Astrocyte of the spinal cord (primary cell): ENCODE measurements around the gene SERPINA10.

ENCODE experiments used
- DNase-seq: peaks from one replicate; pipeline ENCODE4 v3.0.0; 2011; ENCODE audit warnings: low read depth, low spot score
- H3K4me3 ChIP-seq: 2 replicates; pipeline ENCODE4 v1.5.1; 2011; ENCODE audit warnings: low read depth, mild to moderate bottlenecking, low read length, moderate library complexity
- in situ Hi-C: cut with HindIII; loops from 2 replicates; pipeline ENCODE4 v1.10.0; 2017; ENCODE audit warnings: low sequenced_read_pairs
- TF ChIP-seq, protein P1 (sequence below): IDR thresholded peaks from 2 replicates; pipeline ENCODE4 v1.5.1; 2012; ENCODE audit warnings: low read depth, mild to moderate bottlenecking, low read length, inconsistent platforms

SERPINA10 gene

DNA sequence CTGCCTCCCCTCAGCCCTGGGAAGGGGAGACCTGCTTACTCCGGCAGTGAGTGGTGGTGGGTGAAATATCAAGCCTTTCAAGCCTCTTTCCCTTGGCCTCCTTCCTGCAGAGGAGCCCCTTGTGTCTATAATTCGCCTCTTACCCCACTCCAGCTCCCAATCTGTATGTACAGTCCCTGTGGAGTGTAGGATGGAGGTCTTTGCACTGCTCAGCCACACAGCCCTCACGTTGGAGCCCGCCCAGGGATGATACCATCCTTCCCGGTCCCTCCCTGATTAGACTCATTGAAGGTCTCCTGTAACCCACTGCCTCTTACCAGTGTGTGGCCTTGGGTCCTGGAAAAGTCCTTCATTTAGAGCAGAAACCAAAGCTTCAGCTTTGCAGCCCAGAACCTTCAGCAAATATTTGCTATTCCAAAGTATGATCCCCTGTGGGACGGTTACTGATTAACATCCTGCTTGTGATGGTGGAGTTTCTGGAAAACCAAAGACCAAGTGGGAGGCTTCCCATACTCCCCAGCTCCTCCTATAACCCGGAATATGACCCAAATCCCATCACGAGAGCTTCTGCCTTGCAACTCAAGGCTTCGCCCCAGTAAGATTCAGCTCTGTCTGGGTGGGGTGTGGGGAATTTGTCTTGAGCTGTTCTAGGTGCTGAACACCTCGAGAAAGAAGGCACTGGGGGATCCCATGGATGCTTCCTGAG lies at the start of gene SERPINA10:
SERPINA10 (minus strand) TSS at position 397 of the 706 bp plus-strand sequence. CDS start 2,675 bp downstream, outside the sequence.
- in situ Hi-C loops: no loop called here
- TF ChIP-seq, protein P1, sequence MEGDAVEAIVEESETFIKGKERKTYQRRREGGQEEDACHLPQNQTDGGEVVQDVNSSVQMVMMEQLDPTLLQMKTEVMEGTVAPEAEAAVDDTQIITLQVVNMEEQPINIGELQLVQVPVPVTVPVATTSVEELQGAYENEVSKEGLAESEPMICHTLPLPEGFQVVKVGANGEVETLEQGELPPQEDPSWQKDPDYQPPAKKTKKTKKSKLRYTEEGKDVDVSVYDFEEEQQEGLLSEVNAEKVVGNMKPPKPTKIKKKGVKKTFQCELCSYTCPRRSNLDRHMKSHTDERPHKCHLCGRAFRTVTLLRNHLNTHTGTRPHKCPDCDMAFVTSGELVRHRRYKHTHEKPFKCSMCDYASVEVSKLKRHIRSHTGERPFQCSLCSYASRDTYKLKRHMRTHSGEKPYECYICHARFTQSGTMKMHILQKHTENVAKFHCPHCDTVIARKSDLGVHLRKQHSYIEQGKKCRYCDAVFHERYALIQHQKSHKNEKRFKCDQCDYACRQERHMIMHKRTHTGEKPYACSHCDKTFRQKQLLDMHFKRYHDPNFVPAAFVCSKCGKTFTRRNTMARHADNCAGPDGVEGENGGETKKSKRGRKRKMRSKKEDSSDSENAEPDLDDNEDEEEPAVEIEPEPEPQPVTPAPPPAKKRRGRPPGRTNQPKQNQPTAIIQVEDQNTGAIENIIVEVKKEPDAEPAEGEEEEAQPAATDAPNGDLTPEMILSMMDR: no peak
- no peak within 1 kb of the TSS for H3K4me3 ChIP-seq
- DNase-seq: no peak

GRCh38 chr14:94342334-94342934 lies 49.4 kb upstream of the SERPINA10 start:
- TF ChIP-seq, protein P1: no peak
- H3K4me3 ChIP-seq: no peak overlapping the region
- in situ Hi-C loops: no loop called here
- peak; percentile 100 for DNase-seq

DNA sequence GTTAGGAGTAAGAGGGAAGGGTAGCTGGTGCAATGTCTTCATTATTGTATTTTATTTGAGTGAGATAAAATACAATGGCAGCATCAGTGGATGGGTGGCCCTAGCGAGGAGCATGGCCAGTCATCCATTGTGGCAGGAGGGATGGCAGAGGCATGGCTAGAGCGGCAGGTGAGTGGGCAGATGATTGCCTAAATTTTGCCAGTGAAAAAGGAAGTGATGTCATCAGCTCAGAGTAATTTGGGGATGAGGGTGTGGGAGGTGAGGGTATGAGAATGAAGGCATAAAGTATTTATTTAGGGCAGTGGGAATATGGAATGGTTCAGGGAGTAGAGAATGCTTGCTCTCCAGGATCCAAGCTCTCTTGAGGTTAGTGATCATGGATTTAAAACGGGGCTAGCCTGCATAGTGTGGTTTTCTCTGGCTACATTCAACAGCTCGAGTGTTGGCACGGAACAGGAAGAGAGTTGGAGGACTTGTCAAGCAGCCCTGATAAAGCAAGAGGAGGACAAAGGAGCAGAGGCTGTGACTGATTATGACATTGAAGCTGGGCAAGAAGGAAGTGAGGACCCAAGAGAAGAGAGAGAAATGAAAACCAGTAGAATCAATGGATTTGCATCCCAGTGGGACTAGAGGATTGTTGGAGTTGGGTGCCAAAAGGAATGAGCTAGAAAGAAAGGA lies 48.7 kb upstream of the SERPINA10 start:
- in situ Hi-C loops: no loop called here
- TF ChIP-seq, protein P1: no peak
- DNase-seq: no peak
- no peak overlapping the region for H3K4me3 ChIP-seq

- no peak overlapping the region for H3K4me3 ChIP-seq
- in situ Hi-C loops: no loop called here
- TF ChIP-seq, protein P1: no peak
- no peak for DNase-seq
These were observed 47.5 kb upstream of the SERPINA10 start for GRCh38 chr14:94340533-94340932.

DNA sequence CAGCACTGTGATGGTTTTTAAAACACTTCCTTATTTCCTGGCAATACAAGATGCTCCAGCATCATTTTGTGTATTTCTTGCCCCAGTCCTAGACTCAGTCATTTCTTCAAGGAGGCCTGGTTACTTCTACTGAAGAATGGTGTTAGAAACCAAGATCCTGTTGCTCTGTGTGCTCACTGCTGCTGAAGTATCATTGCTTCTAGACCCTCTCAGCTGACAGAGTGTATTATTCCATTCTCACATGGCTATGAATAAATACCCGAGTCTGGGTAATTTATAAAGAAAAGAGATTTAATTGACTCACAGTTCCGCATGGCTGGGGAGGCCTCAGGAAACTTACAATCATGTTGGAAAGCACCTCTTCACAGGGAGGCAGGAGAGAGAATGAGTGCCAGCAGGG lies 45.0 kb upstream of the SERPINA10 start:
- in situ Hi-C loops: no loop called here
- DNase-seq: no peak
- H3K4me3 ChIP-seq: no peak overlapping the region
- TF ChIP-seq, protein P1: no peak

DNA sequence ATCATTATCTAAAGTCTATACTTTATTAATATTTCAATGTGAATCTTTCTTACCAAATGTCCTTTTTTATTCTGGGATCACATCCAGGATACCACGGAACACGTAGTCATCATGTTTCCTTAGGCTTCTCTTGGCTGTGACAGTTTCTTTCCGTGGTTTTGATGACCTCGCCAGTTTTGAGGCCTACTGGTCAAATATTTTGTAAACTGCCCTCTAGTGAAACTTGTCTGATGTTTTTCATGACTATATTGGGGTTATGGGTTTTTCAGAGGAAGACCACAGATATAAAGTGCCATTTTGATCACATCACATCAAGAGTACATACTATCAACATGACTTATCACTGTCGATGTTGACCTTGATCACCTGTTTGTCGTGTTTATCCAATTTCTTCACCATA lies 44.2 kb upstream of the SERPINA10 start:
- in situ Hi-C loops: no loop called here
- DNase-seq: peak; percentile 48
- no peak overlapping the region for H3K4me3 ChIP-seq
- TF ChIP-seq, protein P1: no peak
